Measurements from ENCODE around the gene BLNK. TPM values are rescaled to one million over a fixed set of nuclear protein-coding genes. Genes with fewer than 3 reads are reported as not detected.
A peak's percentile ranks its signal among the peaks of the same experiment; 100 is the strongest.

The BLNK gene
- total and polyA plus RNA-seq, 8 donors: 1.3 to 38.5 (median 21.1) TPM

GRCh38 chr10:96267234-96267705 is 4.1 kb downstream of the BLNK start:
- peaks cover 15 to 66% (median 27%) of the 10 kb centered on the region in 4 donors for H3K4me1 ChIP-seq
- H3K4me3 ChIP-seq: no peak overlapping the region
- no peaks in the 10 kb centered on the region for H3K9me3 ChIP-seq
- peak overlapping the region in 1 of 5 donors; percentile 18 for H3K27ac ChIP-seq
- no peaks in the 10 kb centered on the region for H3K27me3 ChIP-seq
- DNase-seq: no peak
- intact Hi-C loops (cut with DNase I; ENCODE audit: low total_unique reads): no loop called here
- 63 to 68% (median 65%) methylated on average over 4 of the region's 4 CpGs for WGBS, 5 donors
- no peaks in the 10 kb centered on the region for H3K36me3 ChIP-seq
- TF ChIP-seq POLR2AphosphoS5 (IDR thresholded peaks at IDR 0.05) (no peak), EP300 (IDR thresholded peaks at IDR 0.05) (no peak), POLR2A (IDR thresholded peaks at IDR 0.05) (no peak), CTCF (IDR thresholded peaks at IDR 0.05) (no peak)

GRCh38 chr10:96266118-96266770 is 5.1 kb downstream of the BLNK start:
- Histone ChIP-seq H3K27ac (no peak overlapping the region), H3K4me3 (no peak overlapping the region), H3K36me3 (no peaks in the 10 kb centered on the region), H3K4me1 (peaks cover 10 to 64% (median 20%) of the 10 kb centered on the region in 4 donors), H3K9me3 (no peaks in the 10 kb centered on the region), H3K27me3 (no peaks in the 10 kb centered on the region)
- 38 to 61% (median 49%) methylated on average over 6 of the region's 6 CpGs for WGBS, 5 donors
- intact Hi-C loops (cut with DNase I; ENCODE audit: low total_unique reads): no loop called here
- TF ChIP-seq CTCF (IDR thresholded peaks at IDR 0.05) (no peak), POLR2AphosphoS5 (IDR thresholded peaks at IDR 0.05) (no peak), POLR2A (IDR thresholded peaks at IDR 0.05) (no peak), EP300 (IDR thresholded peaks at IDR 0.05) (no peak)
- DNase-seq: no peak

GRCh38 chr10:96264938-96265337 is 6.4 kb downstream of the BLNK start:
- 89 to 98% (median 94%) methylated on average over 4 of the region's 4 CpGs for WGBS, 5 donors
- Histone ChIP-seq H3K27me3 (no peaks in the 10 kb centered on the region), H3K4me1 (peaks cover 0 to 72% (median 24%) of the 10 kb centered on the region in 4 donors), H3K4me3 (no peak overlapping the region), H3K9me3 (no peaks in the 10 kb centered on the region), H3K27ac (no peak overlapping the region), H3K36me3 (no peaks in the 10 kb centered on the region)
- intact Hi-C loops (cut with DNase I; ENCODE audit: low total_unique reads): no loop called here
- no peak for DNase-seq
- TF ChIP-seq POLR2A (IDR thresholded peaks at IDR 0.05): no peak
- no peak for TF ChIP-seq CTCF (IDR thresholded peaks at IDR 0.05)
- TF ChIP-seq POLR2AphosphoS5 (IDR thresholded peaks at IDR 0.05): no peak
- TF ChIP-seq EP300 (IDR thresholded peaks at IDR 0.05): no peak

GRCh38 chr10:96263669-96264068 is 7.7 kb downstream of the BLNK start:
- H3K4me3 ChIP-seq: no peak overlapping the region
- intact Hi-C loops (cut with DNase I; ENCODE audit: low total_unique reads): no loop called here
- 68 to 77% (median 72%) methylated on average over 4 of the region's 4 CpGs for WGBS, 5 donors
- no peak for TF ChIP-seq POLR2AphosphoS5 (IDR thresholded peaks at IDR 0.05)
- no peaks in the 10 kb centered on the region for H3K27me3 ChIP-seq
- H3K9me3 ChIP-seq: no peaks in the 10 kb centered on the region
- H3K4me1 ChIP-seq: peaks cover 0 to 68% (median 24%) of the 10 kb centered on the region in 4 donors
- no peaks in the 10 kb centered on the region for H3K36me3 ChIP-seq
- DNase-seq: no peak
- peak overlapping the region in 3 of 5 donors; percentile 14 to 62 (median 51) for H3K27ac ChIP-seq

GRCh38 chr10:96263176-96263575 is 8.2 kb downstream of the BLNK start:
- Histone ChIP-seq H3K9me3 (no peaks in the 10 kb centered on the region), H3K4me1 (peaks cover 3 to 63% (median 25%) of the 10 kb centered on the region in 4 donors), H3K4me3 (no peak overlapping the region), H3K36me3 (no peaks in the 10 kb centered on the region), H3K27ac (peak overlapping the region in 4 of 5 donors; percentile 18 to 62 (median 40)), H3K27me3 (no peaks in the 10 kb centered on the region)
- no peak for DNase-seq
- intact Hi-C loops (cut with DNase I; ENCODE audit: low total_unique reads): no loop called here
- 50 to 73% (median 65%) methylated on average over 4 of the region's 4 CpGs for WGBS, 5 donors
- TF ChIP-seq CTCF (IDR thresholded peaks at IDR 0.05): no peak
- no peak for TF ChIP-seq EP300 (IDR thresholded peaks at IDR 0.05)
- no peak for TF ChIP-seq POLR2AphosphoS5 (IDR thresholded peaks at IDR 0.05)
- TF ChIP-seq POLR2A (IDR thresholded peaks at IDR 0.05): no peak

Data from stomach (tissue), 9 donors.